Central memory CD4-positive, alpha-beta T cell (primary cell): ENCODE measurements around the gene SGSM2.
"Not testable (repeated sequence)": the region's sequence is repeated elsewhere in the genome, so short reads cannot be mapped to it uniquely, and the experiment has no call there.

ENCODE experiments used
- DNase-seq: peaks from one replicate; pipeline ENCODE4 v3.0.0; 2022
- total RNA-seq, 3 experiments: gene quantifications; one replicate each; lab custom pipeline; 2026; lab: John Stamatoyannopoulos, UW

The SGSM2 gene, protein sequence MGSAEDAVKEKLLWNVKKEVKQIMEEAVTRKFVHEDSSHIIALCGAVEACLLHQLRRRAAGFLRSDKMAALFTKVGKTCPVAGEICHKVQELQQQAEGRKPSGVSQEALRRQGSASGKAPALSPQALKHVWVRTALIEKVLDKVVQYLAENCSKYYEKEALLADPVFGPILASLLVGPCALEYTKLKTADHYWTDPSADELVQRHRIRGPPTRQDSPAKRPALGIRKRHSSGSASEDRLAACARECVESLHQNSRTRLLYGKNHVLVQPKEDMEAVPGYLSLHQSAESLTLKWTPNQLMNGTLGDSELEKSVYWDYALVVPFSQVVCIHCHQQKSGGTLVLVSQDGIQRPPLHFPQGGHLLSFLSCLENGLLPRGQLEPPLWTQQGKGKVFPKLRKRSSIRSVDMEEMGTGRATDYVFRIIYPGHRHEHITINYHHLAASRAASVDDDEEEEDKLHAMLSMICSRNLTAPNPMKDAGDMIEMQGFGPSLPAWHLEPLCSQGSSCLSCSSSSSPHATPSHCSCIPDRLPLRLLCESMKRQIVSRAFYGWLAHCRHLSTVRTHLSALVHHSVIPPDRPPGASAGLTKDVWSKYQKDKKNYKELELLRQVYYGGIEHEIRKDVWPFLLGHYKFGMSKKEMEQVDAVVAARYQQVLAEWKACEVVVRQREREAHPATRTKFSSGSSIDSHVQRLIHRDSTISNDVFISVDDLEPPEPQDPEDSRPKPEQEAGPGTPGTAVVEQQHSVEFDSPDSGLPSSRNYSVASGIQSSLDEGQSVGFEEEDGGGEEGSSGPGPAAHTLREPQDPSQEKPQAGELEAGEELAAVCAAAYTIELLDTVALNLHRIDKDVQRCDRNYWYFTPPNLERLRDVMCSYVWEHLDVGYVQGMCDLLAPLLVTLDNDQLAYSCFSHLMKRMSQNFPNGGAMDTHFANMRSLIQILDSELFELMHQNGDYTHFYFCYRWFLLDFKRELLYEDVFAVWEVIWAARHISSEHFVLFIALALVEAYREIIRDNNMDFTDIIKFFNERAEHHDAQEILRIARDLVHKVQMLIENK
- 49.9 to 287 (median 179) reads per million in 3 experiments for total RNA-seq

DNA sequence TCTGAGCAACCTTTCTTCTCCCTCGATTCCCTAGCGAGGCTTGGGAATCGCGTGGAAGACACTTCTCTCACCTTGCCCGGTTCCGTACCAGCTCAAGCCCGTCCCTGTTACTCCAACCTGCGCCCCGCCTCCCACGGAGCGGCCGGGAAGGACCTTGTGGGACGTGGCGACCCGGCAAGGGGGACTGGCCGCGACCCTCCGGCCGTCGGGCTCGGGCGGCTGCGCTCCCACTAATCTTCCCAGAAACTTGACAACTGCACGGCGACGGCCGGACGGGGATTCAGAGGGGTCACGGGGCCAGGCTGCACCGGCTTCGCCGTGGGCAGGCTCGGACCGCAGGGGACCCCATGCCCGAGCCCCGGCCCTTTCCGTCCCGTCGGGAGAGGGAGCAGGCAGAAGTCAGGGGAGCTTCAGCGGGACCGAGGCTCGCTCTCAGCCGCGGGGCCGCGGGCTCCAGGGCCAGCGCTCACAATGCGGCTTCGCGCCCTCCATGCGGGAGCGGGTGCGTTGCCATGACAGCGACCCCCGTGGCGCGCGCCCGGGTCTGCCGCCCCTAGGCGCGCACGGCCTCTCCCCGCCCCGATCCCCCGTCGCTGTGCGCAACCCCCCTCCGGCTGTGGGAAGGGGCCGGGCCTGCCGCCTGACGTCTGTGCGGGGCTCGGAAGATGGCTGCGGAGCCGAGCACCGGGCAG is at the start of gene SGSM2:
TSS of gene SGSM2 (plus strand) at position 650 of the 692 bp plus-strand sequence. CDS start 188 bp downstream, outside the sequence.
- DNase-seq = peak; percentile 72

DNA sequence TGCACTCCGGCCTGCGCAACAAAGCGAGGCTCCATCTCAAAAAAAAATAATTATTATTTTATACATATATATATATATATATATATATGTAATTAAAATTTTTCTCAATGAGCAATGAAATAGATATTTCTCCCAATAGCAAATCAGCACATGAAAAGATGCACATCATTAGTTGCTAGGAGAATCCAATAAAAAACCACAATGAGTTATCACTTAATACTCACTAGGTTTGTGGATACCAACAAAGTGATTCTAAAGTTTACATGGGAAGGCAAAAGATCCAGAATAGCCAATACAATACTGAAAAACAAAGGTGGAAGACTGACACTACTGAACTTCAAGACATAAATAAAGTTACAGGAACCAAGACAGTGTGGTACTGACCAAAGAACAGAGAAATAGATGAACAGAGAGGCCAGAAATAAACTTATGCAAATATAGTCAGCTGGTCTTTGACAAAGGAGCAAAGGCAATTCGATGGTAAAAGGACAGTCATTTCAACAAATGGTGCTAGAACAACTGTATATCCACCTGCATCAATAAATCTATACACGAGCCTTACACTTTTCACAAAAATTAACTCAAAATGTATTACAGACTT is 47.3 kb upstream of the SGSM2 start:
- no peak for DNase-seq

- no peak for DNase-seq
Measured at GRCh38 chr17:2292100-2292499, 45.2 kb upstream of the SGSM2 start.

GRCh38 chr17:2295575-2295974 is 41.7 kb upstream of the SGSM2 start:
- DNase-seq = no peak

GRCh38 chr17:2297023-2297422 is 40.3 kb upstream of the SGSM2 start:
- DNase-seq = no peak

DNA sequence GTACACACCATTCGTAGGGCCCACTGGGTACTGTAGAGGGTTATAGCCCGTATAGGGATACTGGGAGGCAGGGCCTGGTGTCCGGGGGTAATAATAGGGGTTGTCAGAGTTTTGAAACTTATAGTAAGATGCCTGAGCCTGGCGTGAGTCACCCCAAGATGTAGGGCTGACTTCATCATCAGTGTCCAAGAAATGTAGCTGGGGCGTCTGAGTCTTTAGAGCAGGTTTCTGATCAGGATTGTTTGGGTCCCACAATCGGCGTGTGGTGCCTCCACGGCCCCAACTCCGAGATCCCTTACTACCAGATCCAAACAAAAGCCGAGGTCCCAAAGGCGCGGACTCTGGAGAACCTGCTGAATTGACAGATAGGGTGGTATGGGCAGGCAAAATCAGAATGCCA is 38.2 kb upstream of the SGSM2 start:
- DNase-seq = no peak

DNA sequence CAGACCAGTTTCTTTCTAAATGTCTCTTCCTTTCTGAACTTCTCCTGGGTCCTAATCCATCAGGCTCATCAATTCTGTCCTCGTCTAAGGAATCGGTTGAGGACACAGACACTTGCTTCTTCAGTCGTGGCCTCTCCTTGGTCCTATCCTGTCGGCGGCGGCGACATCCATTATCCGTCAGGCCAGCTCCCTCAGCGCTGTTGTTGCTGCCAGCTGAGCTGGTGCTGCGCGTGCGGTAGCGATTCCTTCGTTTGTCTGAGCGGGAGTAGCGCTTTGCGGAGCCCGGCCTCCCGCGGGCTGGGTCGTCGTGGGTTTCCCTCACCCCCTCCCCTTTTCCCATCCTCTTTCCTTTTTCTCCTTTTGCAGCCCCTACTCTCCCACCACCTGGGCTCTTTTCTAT is 37.5 kb upstream of the SGSM2 start:
- no peak for DNase-seq

DNA sequence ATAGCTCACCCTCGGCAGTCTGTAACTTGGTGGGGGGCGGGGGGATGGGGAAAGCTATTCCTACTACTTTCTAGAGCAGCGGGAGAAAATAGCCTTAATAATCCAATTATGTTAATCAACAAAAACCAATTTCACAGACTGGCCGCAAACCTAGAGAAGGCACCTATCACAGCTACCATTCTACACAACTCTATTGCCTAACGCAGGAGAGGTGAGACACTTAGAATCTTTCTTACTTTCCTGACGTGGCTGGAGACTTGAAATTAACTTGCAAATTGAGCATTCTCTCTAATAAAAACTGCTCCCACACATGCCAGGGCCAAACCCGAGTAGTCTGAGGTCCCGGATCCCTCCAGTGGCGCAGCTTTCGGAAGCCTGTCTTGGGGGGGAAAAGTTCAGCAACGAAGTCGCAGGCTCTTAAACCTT is 34.5 kb upstream of the SGSM2 start:
- DNase-seq = no peak

GRCh38 chr17:2303204-2304188 is 33.8 kb upstream of the SGSM2 start, which contains the start of the genes SMG6 and SRR:
SMG6 (minus strand) TSS chr17:2303785; CDS start chr17:2303720, 65 bp downstream.
SRR (plus strand) TSS chr17:2303950; CDS start chr17:2315561, 11,611 bp downstream.
- DNase-seq = peak; percentile 91

- DNase-seq = no peak
Measured at GRCh38 chr17:2304931-2305330, 32.4 kb upstream of the SGSM2 start.

DNA sequence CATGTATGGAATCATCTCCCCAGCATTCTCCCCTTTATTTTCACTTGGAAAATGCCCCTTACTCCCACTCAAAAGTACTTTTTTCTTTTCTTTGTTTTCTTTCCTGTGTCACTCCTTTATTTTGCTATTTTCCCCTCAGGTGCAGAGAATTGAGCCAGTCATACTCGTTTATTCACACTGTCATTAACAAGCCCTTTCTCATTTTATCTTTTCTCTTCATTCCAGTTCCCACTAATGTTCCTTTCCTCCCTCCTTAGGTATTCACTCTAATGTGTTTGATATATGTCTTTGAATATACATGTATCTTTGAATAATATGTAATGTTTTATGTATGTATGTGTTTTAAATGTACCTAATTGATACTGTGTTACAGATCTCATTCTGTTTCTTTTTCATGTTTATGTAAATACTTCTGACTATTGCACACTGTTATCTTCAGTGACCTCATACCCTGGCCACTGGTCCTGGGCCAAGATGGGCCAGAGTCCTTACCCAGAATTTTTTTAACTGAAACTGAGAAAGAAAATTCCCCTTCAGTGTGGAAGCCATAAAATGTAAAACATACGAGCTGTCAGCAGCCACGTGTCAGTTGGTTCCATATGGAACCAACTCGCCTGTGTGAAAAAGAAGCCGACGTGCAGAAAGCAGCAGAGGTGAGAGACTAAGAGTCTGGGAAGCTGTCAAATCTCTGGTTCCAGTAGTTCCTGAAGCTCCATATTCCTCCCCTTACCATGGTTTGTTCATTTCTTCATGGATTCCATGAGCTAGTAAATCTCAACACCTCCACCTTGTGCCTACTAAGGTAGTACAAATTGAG is 27.8 kb upstream of the SGSM2 start:
- no peak for DNase-seq

DNA sequence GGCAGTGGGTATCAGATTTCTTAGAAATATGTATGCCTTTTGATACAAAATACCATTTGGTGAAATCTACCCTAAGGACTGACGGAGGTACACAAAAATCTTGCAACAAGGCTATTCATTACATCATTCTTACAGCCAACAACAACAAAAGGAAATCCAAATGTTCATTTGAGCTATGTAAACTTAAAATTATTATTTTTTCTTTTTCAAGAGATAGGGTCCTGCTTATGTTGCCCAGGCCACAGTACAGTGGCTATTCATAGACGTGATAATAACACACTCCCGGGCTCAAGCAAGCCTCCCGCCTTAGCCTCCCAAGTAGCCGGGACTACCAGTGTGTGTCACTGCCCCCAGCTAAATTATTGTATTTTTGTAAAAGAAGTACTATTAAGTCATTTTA is 24.6 kb upstream of the SGSM2 start:
- DNase-seq = no peak

DNA sequence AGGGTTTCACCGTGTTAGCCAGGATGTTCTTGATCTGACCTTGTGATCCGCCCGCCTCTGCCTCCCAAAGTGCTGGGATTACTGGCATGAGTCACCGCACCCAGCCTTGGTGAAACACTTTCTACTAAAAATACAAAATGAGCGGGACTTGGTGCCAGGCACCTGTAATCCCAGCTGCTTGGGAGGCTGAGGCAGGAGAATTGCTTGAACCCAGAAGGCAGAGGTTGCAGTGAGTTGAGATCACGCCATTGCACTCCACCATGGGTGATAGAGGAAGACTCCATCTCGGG is 20.4 kb upstream of the SGSM2 start:
- DNase-seq = not testable (repeated sequence)

DNA sequence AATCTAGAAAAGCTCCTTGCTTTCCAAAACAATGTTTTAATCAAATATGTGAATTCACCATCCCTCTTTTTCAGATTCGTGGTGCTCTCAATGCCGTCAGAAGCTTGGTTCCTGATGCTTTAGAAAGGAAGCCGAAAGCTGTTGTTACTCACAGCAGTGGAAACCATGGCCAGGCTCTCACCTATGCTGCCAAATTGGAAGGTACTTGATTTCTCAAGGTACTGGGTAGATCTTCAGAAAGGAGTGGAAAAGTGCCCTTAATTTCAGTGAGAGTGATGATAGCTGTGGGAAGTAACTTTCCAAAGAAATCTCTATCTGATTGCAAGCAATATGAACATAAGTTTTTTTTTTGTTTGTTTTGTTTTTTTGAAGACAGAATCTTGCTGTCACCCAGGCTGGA is 19.5 kb upstream of the SGSM2 start:
- no peak for DNase-seq

DNA sequence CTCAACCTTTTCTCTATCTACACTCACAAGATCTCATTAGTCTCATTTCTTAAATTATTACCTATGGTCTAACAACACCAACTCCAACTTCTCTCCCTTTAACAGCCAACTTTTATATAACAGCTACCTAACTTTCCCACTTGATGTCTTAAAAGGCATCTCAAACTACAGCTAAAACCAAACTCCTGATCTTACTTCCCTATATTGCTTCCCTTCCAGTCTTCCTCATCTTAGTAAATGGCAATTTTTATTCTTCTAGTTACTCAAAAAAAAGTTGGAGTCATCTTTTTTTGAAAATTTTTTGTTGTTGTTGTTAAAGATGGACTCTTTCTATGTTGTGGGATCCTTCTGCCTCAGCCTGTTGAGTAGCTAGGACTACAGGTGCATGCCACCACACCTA is 18.2 kb upstream of the SGSM2 start:
- no peak for DNase-seq

GRCh38 chr17:2321399-2321798 is 15.9 kb upstream of the SGSM2 start:
- DNase-seq = no peak

DNA sequence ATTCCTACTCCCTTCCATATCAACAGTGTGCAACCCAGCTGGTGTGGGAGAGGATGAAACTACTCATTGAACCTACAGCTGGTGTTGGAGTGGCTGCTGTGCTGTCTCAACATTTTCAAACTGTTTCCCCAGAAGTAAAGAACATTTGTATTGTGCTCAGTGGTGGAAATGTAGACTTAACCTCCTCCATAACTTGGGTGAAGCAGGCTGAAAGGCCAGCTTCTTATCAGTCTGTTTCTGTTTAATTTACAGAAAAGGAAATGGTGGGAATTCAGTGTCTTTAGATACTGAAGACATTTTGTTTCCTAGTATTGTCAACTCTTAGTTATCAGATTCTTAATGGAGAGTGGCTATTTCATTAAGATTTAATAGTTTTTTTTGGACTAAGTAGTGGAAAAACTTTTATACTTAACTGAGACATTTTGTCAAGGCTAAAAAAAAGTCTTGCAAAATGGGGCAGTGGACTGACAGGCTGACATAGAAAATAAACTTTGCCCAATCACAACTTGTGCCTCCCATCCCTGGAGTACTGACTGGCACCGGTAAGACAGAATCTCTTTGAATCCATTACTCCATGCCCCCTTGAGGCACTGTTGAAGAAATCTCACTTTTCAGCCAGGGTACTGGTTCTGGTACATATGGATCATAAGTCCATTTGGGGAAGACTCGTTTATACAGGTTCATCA is 13.5 kb upstream of the SGSM2 start:
- no peak for DNase-seq

- DNase-seq = no peak
Measured at GRCh38 chr17:2331303-2331702, 6.0 kb upstream of the SGSM2 start.

DNA sequence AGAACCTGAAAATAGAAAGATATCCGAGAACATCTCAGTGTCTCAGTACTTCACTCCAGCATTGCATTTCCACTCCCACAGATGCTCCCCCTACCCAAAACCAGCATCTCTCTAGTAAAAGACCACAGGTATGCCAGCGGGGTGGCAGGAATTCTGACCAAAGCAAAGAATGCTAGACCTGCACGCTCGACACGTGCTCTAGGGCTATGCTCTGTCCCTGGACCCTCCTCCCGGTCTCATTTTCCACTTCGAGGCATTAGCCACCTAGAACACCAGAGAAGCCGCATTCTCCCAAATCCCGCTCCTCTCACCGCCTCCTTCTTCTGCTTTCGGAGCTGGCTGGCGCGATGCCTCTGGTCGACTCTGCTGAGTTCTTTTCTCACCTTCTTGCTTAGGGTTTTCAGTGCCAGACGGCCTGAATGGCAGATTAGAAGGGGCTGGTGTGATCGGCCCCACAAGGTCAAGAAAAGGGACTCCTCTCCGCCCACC is 1.5 kb upstream of the SGSM2 start:
- no peak for DNase-seq
